Dendritic cell treated with granulocyte-macrophage colony-stimulating factor and Interleukin-4, amounts not matched to agents 40 ng/mL and 50 ng/mL, for 4 days (primary cell): ENCODE data around the gene TMEM88.
"Not testable (repeated sequence)": the region's sequence is repeated elsewhere in the genome, so short reads cannot be mapped to it uniquely, and the experiment has no call there.

Source experiments
- H3K27ac Mint-ChIP-seq: one replicate; pipeline ENCODE4 v1.8.0; 2022; ENCODE audit warnings: mild to moderate bottlenecking, mixed read lengths
- H3K27me3 Mint-ChIP-seq: one replicate; pipeline ENCODE4 v1.8.0; 2022; ENCODE audit warnings: mild to moderate bottlenecking, mixed read lengths
- H3K36me3 Mint-ChIP-seq: one replicate; pipeline ENCODE4 v1.8.0; 2022; ENCODE audit warnings: low read depth, mixed read lengths
- H3K4me1 Mint-ChIP-seq: one replicate; pipeline ENCODE4 v1.8.0; 2022; ENCODE audit warnings: low read depth, mixed read lengths
- H3K4me3 Mint-ChIP-seq: one replicate; pipeline ENCODE4 v1.8.0; 2022; ENCODE audit warnings: mild to moderate bottlenecking, moderate library complexity, mixed read lengths
- H3K9me3 Mint-ChIP-seq: one replicate; pipeline ENCODE4 v1.8.0; 2022; ENCODE audit warnings: mixed read lengths
- intact Hi-C: fragments of 100-400 bp; cut with micrococcal nuclease; formaldehyde crosslinking; loops from one replicate; pipeline ENCODE4 v1.15.0; 2022

The TMEM88 gene

GRCh38 chr17:7854851-7855659, at the start of gene TMEM88:
Gene TMEM88 (plus strand): TSS chr17:7855066. CDS start chr17:7855075, 9 bp downstream.
- Mint-ChIP-seq H3K36me3 (no peaks in the 10 kb centered on the region), H3K4me3 (no peak within 1 kb of the TSS), H3K27me3 (no peaks in the 10 kb centered on the region), H3K9me3 (no peaks in the 10 kb centered on the region), H3K27ac (no peak within 1 kb of the TSS), H3K4me1 (peaks cover 27% of the 10 kb centered on the region)
- intact Hi-C loops: loop anchor here (5.0 kb wide), 1 partner anchor 108 kb away; no protein-coding TSS in a partner anchor

GRCh38 chr17:7806587-7806986, 48.3 kb upstream of the TMEM88 start:
- Mint-ChIP-seq H3K27ac (no peak overlapping the region), H3K36me3 (no peaks in the 10 kb centered on the region), H3K27me3 (peaks cover 34% of the 10 kb centered on the region), H3K4me3 (no peak overlapping the region), H3K4me1 (peaks cover 14% of the 10 kb centered on the region), H3K9me3 (no peaks in the 10 kb centered on the region)
- intact Hi-C loops: no loop called here

GRCh38 chr17:7807206-7807605, 47.7 kb upstream of the TMEM88 start:
- H3K9me3 Mint-ChIP-seq: no peaks in the 10 kb centered on the region
- H3K36me3 Mint-ChIP-seq: no peaks in the 10 kb centered on the region
- peaks cover 33% of the 10 kb centered on the region for H3K27me3 Mint-ChIP-seq
- peaks cover 14% of the 10 kb centered on the region for H3K4me1 Mint-ChIP-seq
- intact Hi-C loops: no loop called here
- H3K27ac Mint-ChIP-seq: no peak overlapping the region
- no peak overlapping the region for H3K4me3 Mint-ChIP-seq

- intact Hi-C loops: no loop called here
- Mint-ChIP-seq H3K27me3 (peaks cover 18% of the 10 kb centered on the region), H3K27ac (no peak overlapping the region), H3K4me1 (peaks cover 14% of the 10 kb centered on the region), H3K36me3 (no peaks in the 10 kb centered on the region), H3K4me3 (no peak overlapping the region), H3K9me3 (no peaks in the 10 kb centered on the region)
Measured at GRCh38 chr17:7809086-7809790, 45.6 kb upstream of the TMEM88 start.

- H3K36me3 Mint-ChIP-seq, H3K4me3 Mint-ChIP-seq, H3K27ac Mint-ChIP-seq, H3K9me3 Mint-ChIP-seq: not testable (repeated sequence)
- H3K4me1 Mint-ChIP-seq: peaks cover 14% of the 10 kb centered on the region
- peaks cover 15% of the 10 kb centered on the region for H3K27me3 Mint-ChIP-seq
- intact Hi-C loops: loop anchor here (10.0 kb wide), 1 partner anchor 65 kb away; no protein-coding TSS in a partner anchor
Measured at GRCh38 chr17:7809791-7810343, 45.0 kb upstream of the TMEM88 start.

DNA sequence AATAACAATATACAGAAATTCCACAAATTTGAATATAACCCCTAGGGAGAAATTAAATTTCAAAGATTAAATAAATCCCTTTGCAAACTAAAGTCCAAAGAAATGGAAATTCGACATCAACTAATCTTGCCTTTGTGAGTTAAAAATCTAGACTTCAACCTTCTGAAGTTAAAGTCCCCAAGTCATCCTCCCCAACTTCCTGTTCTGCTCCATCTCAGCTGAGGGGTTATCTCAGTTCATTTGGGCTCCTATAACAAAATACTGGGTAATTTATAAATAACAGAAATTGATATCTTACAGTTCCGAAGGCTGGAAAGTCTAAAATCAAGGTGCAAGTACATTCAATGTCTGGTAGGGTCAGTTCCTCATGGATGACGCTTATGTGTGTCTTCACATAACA, 43.6 kb upstream of the TMEM88 start:
- Mint-ChIP-seq H3K4me3 (no peak overlapping the region), H3K27me3 (peaks cover 8% of the 10 kb centered on the region), H3K36me3 (no peaks in the 10 kb centered on the region), H3K4me1 (peaks cover 14% of the 10 kb centered on the region), H3K27ac (no peak overlapping the region), H3K9me3 (no peaks in the 10 kb centered on the region)
- intact Hi-C loops: loop anchor here (10.0 kb wide), 1 partner anchor 66 kb away; no protein-coding TSS in a partner anchor

DNA sequence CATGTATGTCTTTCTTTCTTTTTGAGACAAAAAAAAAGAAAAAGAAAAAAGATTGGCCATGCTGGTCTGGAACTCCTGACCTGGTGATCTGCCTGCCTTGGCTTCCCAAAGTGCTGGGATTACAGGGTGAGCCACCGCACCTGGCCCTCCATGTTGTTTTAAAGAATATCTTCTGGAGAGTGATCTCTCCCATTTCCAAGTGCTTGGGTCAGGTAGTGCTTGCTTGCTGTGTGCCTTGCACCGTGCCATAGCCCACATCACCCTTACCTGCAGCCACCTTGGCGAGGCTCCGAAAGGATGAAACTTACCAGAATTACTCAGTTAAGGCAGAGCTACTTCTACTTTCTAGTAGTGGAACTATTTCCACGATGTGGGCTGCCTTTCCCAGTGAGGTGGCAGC, 39.9 kb upstream of the TMEM88 start:
- intact Hi-C loops: loop anchor here (10.0 kb wide), 1 partner anchor 70 kb away; no protein-coding TSS in a partner anchor
- no peak overlapping the region for H3K4me3 Mint-ChIP-seq
- no peaks in the 10 kb centered on the region for H3K36me3 Mint-ChIP-seq
- H3K4me1 Mint-ChIP-seq: peaks cover 5% of the 10 kb centered on the region
- no peak overlapping the region for H3K27ac Mint-ChIP-seq
- peaks cover 1% of the 10 kb centered on the region for H3K27me3 Mint-ChIP-seq
- H3K9me3 Mint-ChIP-seq: no peaks in the 10 kb centered on the region

DNA sequence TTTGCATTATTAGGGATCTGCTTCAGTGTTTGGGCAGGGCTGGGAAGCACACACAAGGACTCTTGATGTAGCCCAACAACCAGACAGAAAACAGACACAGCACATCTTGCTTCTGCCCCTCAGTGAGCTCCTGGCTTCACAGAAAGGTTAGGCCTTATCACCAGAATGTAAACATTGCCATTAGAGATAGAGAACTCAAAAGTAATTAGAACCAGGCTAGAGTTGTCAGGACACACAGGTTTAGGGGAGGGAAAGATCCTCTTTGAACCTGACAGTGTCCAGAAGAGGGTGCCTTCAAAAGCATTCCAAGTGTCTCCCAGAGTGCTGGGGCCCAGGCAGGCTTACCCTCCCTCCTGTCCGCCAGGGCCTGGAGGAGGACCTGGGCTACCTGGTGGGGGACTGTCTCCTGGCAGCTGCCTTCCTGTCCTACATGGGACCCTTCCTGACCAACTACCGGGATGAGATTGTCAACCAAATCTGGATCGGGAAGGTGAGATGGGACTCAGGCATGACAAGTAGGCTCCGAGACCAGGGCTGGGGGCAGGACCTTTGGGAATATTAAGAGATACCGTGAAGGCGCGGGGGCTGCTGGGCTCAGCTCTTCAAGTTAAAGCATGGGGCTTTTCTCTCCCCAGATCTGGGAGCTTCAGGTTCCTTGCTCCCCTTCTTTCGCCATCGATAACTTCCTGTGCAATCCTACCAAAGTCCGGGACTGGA, 37.8 kb upstream of the TMEM88 start:
- H3K4me1 Mint-ChIP-seq: no peaks in the 10 kb centered on the region
- intact Hi-C loops: loop anchor here (10.0 kb wide), 1 partner anchor 72 kb away; no protein-coding TSS in a partner anchor
- H3K27ac Mint-ChIP-seq: no peak overlapping the region
- H3K36me3 Mint-ChIP-seq: no peaks in the 10 kb centered on the region
- H3K9me3 Mint-ChIP-seq: no peaks in the 10 kb centered on the region
- H3K4me3 Mint-ChIP-seq: no peak overlapping the region
- H3K27me3 Mint-ChIP-seq: peaks cover 6% of the 10 kb centered on the region

- Mint-ChIP-seq H3K4me1 (no peaks in the 10 kb centered on the region), H3K27me3 (peaks cover 6% of the 10 kb centered on the region), H3K9me3 (no peaks in the 10 kb centered on the region), H3K27ac (no peak overlapping the region), H3K4me3 (no peak overlapping the region), H3K36me3 (no peaks in the 10 kb centered on the region)
- intact Hi-C loops: loop anchor here (10.0 kb wide), 1 partner anchor 73 kb away; no protein-coding TSS in a partner anchor
Measured at GRCh38 chr17:7817643-7817964, 37.3 kb upstream of the TMEM88 start.

- Mint-ChIP-seq H3K4me3 (no peak overlapping the region), H3K27ac (no peak overlapping the region), H3K4me1 (no peaks in the 10 kb centered on the region), H3K36me3 (no peaks in the 10 kb centered on the region), H3K9me3 (no peaks in the 10 kb centered on the region), H3K27me3 (peaks cover 6% of the 10 kb centered on the region)
- intact Hi-C loops: loop anchor here (10.0 kb wide), 1 partner anchor 73 kb away; no protein-coding TSS in a partner anchor
Measured at GRCh38 chr17:7818026-7818425, 36.8 kb upstream of the TMEM88 start.

- intact Hi-C loops: loop anchor here (10.0 kb wide), 1 partner anchor 74 kb away; no protein-coding TSS in a partner anchor
- H3K27ac Mint-ChIP-seq: no peak overlapping the region
- no peak overlapping the region for H3K4me3 Mint-ChIP-seq
- peaks cover 11% of the 10 kb centered on the region for H3K27me3 Mint-ChIP-seq
- no peaks in the 10 kb centered on the region for H3K36me3 Mint-ChIP-seq
- no peaks in the 10 kb centered on the region for H3K9me3 Mint-ChIP-seq
- H3K4me1 Mint-ChIP-seq: no peaks in the 10 kb centered on the region
Measured at GRCh38 chr17:7818746-7819645, 35.9 kb upstream of the TMEM88 start.

- H3K27ac Mint-ChIP-seq: no peak overlapping the region
- H3K9me3 Mint-ChIP-seq: no peaks in the 10 kb centered on the region
- H3K4me1 Mint-ChIP-seq: peaks cover 5% of the 10 kb centered on the region
- no peaks in the 10 kb centered on the region for H3K36me3 Mint-ChIP-seq
- H3K4me3 Mint-ChIP-seq: no peak overlapping the region
- peaks cover 17% of the 10 kb centered on the region for H3K27me3 Mint-ChIP-seq
- intact Hi-C loops: no loop called here
Measured at GRCh38 chr17:7820231-7820630, 34.6 kb upstream of the TMEM88 start.

- H3K9me3 Mint-ChIP-seq: no peaks in the 10 kb centered on the region
- intact Hi-C loops: loop anchor here (1.0 to 2.0 kb wide), 3 partner anchors 29 to 167 kb away; no protein-coding TSS in a partner anchor
- no peak overlapping the region for H3K27ac Mint-ChIP-seq
- H3K36me3 Mint-ChIP-seq: no peaks in the 10 kb centered on the region
- H3K4me1 Mint-ChIP-seq: peaks cover 10% of the 10 kb centered on the region
- no peak overlapping the region for H3K4me3 Mint-ChIP-seq
- peaks cover 22% of the 10 kb centered on the region for H3K27me3 Mint-ChIP-seq
Measured at GRCh38 chr17:7822126-7822525, 32.7 kb upstream of the TMEM88 start.
